Astrocyte of the cerebellum (primary cell): Measurements from ENCODE around the gene SMOC1.

Source experiments
- DNase-seq: peaks from one replicate; pipeline ENCODE4 v3.0.0-alpha.2; 2011; ENCODE audit warnings: low read depth
- H3K4me3 ChIP-seq: 2 replicates; pipeline ENCODE4 v1.5.1; 2011; ENCODE audit warnings: mild to moderate bottlenecking, low read depth, low read length, moderate library complexity
- in situ Hi-C: cut with HindIII; loops from 2 replicates; pipeline ENCODE4 v1.10.0; 2017; ENCODE audit warnings: low sequenced_read_pairs
- TF ChIP-seq, protein P1 (sequence below): IDR thresholded peaks from 2 replicates; pipeline ENCODE4 v1.5.1; 2012; ENCODE audit warnings: low read length, low read depth, moderate library complexity, mild to moderate bottlenecking; ENCODE audit errors: missing control alignments

Gene SMOC1

DNA sequence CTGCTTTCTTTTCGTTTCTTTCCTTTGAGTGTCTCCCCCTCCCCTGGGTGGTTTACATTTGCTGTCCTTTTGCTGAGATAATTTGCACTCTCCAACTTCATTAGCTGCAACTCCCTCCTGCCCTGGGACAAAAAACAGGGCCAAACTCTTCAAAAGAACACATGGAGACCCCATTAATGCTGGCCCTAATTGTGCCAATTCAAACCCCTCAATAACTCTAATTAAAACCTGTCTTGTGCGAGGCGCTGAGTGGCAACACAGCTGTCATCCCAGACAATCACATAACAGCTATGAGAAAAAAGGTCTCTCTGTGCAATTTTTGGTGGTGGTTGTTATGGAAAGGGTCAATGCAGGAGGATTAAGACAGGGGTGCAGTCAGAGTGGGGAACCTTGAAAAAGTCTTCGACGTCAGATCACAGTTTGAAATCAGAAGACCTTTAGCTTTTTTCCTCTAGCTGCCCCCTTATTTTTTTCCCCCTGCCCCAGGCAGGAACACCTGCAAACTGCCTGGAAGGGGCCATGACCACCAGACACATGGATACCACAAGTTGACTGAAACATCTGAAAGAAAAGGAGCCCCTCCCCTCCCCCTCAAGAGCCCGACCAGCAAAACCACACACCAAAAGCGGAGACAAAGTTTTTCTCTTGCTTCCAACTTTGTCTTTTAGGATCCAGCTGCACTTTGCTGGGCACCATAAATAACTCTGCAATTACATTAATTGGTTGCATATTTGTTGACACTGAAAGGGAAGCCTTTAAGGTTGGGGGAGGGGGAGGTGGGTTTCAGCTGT, 26.5 kb upstream of the SMOC1 start:
- in situ Hi-C loops: no loop called here

DNA sequence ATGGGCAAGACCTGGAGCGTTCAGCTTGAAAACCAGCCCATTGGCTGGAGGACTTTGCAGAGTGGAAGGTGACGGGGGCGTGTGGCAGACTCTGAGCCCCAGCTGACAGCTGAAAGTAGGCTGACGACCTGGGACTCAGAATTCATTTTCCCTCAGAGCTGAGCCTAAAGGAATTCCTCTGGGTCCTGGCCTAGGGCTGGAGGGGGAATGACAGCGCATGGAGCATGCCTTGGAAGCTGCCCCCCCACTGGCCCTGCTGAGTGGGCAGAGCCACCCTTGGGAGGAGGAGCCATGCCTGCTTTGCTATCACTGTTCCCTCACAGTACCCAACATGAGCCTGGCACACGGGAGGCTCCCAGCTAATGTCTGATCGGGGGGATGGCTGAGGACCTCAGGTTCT, 25.4 kb upstream of the SMOC1 start:
- TF ChIP-seq, protein P1, sequence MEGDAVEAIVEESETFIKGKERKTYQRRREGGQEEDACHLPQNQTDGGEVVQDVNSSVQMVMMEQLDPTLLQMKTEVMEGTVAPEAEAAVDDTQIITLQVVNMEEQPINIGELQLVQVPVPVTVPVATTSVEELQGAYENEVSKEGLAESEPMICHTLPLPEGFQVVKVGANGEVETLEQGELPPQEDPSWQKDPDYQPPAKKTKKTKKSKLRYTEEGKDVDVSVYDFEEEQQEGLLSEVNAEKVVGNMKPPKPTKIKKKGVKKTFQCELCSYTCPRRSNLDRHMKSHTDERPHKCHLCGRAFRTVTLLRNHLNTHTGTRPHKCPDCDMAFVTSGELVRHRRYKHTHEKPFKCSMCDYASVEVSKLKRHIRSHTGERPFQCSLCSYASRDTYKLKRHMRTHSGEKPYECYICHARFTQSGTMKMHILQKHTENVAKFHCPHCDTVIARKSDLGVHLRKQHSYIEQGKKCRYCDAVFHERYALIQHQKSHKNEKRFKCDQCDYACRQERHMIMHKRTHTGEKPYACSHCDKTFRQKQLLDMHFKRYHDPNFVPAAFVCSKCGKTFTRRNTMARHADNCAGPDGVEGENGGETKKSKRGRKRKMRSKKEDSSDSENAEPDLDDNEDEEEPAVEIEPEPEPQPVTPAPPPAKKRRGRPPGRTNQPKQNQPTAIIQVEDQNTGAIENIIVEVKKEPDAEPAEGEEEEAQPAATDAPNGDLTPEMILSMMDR: no peak
- in situ Hi-C loops: no loop called here
- DNase-seq: no peak
- no peak overlapping the region for H3K4me3 ChIP-seq

More for the DNA sequence above, 26.5 kb upstream of the SMOC1 start:
- H3K4me3 ChIP-seq: no peak overlapping the region
- TF ChIP-seq, protein P1: no peak
- DNase-seq: no peak

DNA sequence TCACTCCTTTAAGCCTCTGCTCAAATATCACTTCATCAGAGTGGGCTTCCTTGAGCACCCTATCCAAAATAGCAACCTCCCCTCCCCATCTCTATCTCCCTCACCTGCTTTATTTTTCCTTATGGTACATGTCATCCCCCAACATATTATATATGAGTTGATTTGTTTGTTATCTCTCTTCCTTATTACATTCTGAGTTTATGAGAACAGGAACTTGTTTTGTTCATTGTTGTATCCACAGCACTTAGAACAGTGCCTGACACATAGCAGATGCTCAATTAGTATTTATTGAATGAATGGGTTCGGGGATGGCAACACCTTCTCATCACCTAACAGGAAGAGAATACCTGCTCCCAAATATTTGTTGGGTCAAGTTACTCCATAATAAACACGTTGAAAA, 24.6 kb upstream of the SMOC1 start:
- no peak for DNase-seq
- H3K4me3 ChIP-seq: no peak overlapping the region
- TF ChIP-seq, protein P1: no peak
- in situ Hi-C loops: no loop called here

DNA sequence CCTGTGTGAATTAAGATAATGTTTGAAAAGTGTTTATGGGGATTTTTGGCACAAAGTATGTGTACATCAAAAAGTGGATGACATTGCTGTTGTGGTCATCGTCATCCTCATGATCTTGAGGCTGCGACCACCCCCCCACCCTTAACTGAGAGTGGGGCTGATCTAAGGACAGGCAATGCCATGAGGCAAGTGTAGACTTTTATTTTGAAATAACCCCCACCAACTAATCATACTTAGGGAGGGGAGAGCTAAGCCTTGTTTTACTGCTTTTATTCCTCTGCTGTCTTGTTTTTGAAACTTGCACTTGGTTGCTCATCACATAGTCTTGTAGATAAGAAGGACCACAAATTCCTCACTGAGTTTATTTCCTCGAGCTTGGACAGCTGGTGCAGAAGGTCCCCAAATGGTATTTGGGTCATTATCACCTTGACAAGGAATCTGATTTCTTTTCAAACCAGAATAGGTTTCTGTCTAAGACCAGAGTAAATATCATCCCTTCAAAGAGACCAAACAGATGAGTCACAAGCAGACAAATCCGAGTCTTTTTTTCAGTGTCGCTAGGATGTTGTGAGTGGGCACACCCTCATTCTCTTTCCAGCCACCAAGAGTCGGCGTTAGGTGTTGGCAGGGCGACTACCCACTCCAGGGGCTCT, 23.9 kb upstream of the SMOC1 start:
- no peak for DNase-seq
- no peak overlapping the region for H3K4me3 ChIP-seq
- TF ChIP-seq, protein P1: no peak
- in situ Hi-C loops: no loop called here

DNA sequence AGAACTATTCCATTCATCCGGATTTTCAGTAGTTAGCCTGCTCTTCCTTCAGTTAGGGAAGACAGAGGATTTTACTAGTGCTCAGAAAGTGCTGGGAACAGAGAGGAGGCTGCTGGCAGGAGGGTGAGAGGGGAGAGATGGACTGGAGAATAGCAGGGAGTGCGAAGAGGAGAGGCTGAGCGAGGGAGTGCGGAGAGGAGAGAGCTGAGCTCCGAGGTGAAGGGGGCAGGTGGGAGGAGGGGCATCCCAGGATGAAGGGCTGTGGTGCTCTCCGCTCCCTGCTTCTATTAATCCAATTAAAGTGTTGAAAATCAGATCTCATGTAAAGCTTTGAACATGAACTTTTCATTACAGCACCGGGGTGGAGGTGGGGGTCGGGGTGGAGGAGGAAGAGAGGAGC, 20.4 kb upstream of the SMOC1 start:
- in situ Hi-C loops: no loop called here
- TF ChIP-seq, protein P1: no peak
- H3K4me3 ChIP-seq: no peak overlapping the region
- no peak for DNase-seq

DNA sequence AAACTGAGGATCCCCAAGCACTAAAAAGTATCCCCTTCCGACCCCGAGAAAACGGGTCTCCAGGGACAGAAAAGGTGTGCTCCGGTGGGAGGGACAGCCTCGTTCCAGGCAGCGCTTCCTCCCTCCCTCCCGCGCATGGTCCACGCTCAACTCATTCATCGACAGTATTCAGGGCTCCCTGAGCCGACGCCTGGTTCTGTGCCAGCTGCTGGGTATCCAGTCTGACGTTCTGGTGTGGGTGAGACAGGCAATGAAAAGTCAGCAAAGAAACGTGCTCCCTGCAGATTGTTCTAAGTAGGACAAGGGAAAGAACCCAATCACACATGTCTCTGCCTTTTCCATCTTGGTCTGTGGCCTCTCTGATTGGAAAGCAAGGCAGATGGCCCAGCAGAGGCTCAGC, 19.6 kb upstream of the SMOC1 start:
- in situ Hi-C loops: no loop called here
- DNase-seq: no peak
- no peak overlapping the region for H3K4me3 ChIP-seq
- TF ChIP-seq, protein P1: no peak
